ENCODE results near the gene RSRC1.
"Not testable (repeated sequence)": the region's sequence is repeated elsewhere in the genome, so short reads cannot be mapped to it uniquely, and the experiment has no call there.

RSRC1 gene

GRCh38 chr3:158408518-158408897 is 298.6 kb downstream of the RSRC1 start:
- DNase-seq, result not testable (repeated sequence)

- DNase-seq, result no peak
Measured at GRCh38 chr3:158418035-158418434, 308.1 kb downstream of the RSRC1 start.

- DNase-seq, result no peak
Measured at GRCh38 chr3:158419820-158420653, 310.1 kb downstream of the RSRC1 start.

- DNase-seq, result no peak
Measured at GRCh38 chr3:158420654-158421396, 310.9 kb downstream of the RSRC1 start.

- no peak for DNase-seq
Measured at GRCh38 chr3:158430448-158430847, 320.6 kb downstream of the RSRC1 start.

GRCh38 chr3:158430968-158431367 is 321.1 kb downstream of the RSRC1 start:
- DNase-seq, result no peak

- no peak for DNase-seq
Measured at GRCh38 chr3:158431829-158432228, 321.9 kb downstream of the RSRC1 start.

GRCh38 chr3:158434412-158435038 is 324.6 kb downstream of the RSRC1 start:
- peak; percentile 13 for DNase-seq

GRCh38 chr3:158443632-158444031 is 333.7 kb downstream of the RSRC1 start:
- no peak for DNase-seq

GRCh38 chr3:158447408-158447807 is 337.5 kb downstream of the RSRC1 start:
- DNase-seq, result no peak

GRCh38 chr3:158451405-158452055 is 341.6 kb downstream of the RSRC1 start:
- DNase-seq, result no peak

- DNase-seq, result no peak
Measured at GRCh38 chr3:158452334-158452733, 342.4 kb downstream of the RSRC1 start.

GRCh38 chr3:158453004-158453403 is 343.1 kb downstream of the RSRC1 start:
- no peak for DNase-seq

GRCh38 chr3:158453865-158454264 is 344.0 kb downstream of the RSRC1 start:
- DNase-seq, result no peak

GRCh38 chr3:158455406-158455805 is 345.5 kb downstream of the RSRC1 start:
- no peak for DNase-seq

- DNase-seq, result no peak
Measured at GRCh38 chr3:158456114-158456513, 346.2 kb downstream of the RSRC1 start.

- no peak for DNase-seq
Measured at GRCh38 chr3:158458464-158458863, 348.6 kb downstream of the RSRC1 start.

- DNase-seq, result no peak
Measured at GRCh38 chr3:158460926-158461325, 351.0 kb downstream of the RSRC1 start.

- DNase-seq, result no peak
Measured at GRCh38 chr3:158463556-158463955, 353.7 kb downstream of the RSRC1 start.

GRCh38 chr3:158465074-158465473 is 355.2 kb downstream of the RSRC1 start:
- DNase-seq, result no peak

- no peak for DNase-seq
Measured at GRCh38 chr3:158470944-158471638, 361.2 kb downstream of the RSRC1 start.

GRCh38 chr3:158471639-158472294 is 361.9 kb downstream of the RSRC1 start:
- DNase-seq, result no peak
